Measurements from ENCODE around the gene TMEM125.

TMEM125 gene

DNA sequence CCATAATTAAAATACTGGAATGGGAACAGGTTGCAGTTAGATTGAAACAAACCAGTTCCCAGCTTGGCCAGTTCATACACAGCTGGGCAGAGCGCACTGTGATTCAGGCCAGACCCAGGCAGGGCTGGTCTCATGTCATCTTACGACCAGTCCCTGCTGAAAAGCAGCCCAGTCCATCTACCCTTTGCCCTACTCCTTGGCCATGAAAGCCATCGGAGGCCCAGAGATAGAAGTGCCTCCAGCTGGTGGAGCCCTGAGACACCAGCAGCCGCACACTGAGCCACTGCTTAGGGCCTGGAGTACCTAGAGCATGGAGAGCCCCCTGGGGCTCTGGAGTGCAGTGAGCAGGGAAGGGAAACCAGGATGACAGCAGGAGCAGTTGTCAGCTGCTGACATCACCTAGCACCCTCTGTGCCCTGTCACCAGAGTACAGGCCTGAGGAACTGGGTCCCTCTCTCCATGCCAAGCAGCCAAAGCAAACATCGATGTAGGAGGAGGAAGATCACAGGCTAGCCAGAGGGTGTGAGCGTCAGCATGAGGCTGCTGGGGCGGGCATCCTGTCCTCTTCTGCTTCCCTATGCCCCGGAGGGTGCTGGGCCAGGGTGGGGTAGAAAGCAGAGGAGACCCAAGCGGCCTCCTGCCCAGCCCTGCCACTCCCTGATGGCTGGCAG, 34.2 kb upstream of the TMEM125 start:
- H2BK5ac ChIP-seq (ENCODE audit: low read depth, low read length, poor library complexity), result no peak overlapping the region
- WGBS (ENCODE audit: extremely low coverage, insufficient coverage, insufficient read length), result no CpG with 5 or more reads among the region's 9 CpGs
- no peak overlapping the region for H2AFZ ChIP-seq (ENCODE audit: insufficient read depth, low read length, poor library complexity)
- no peak overlapping the region for H3K9ac ChIP-seq (ENCODE audit: low read length)
- H3K18ac ChIP-seq (ENCODE audit: low read length), result no peak overlapping the region
- no peak overlapping the region for H3K4me2 ChIP-seq (ENCODE audit: low read length)
- no peaks in the 10 kb centered on the region for H3K4me1 ChIP-seq (ENCODE audit: control insufficient read depth in 1 of 2, insufficient read depth in 2 of 2, low read length in 2 of 2)
- no peak overlapping the region for H4K91ac ChIP-seq (ENCODE audit: low read depth, low read length)
- H3K27me3 ChIP-seq (ENCODE audit: insufficient read depth, low read length), result no peaks in the 10 kb centered on the region
- H3K14ac ChIP-seq (ENCODE audit: low read length), result no peak overlapping the region
- H3K4ac ChIP-seq (ENCODE audit: low read depth, low read length), result no peak overlapping the region
- H3K79me2 ChIP-seq (ENCODE audit: control insufficient read depth, insufficient read depth, low read length, poor library complexity), result no peaks in the 10 kb centered on the region
- H3K27ac ChIP-seq (ENCODE audit: low read depth, low read length), result no peak overlapping the region
- H4K8ac ChIP-seq (ENCODE audit: low read depth, low read length), result no peak overlapping the region
- H3K23ac ChIP-seq (ENCODE audit: low read length), result no peak overlapping the region
- no peaks in the 10 kb centered on the region for H3K36me3 ChIP-seq (ENCODE audit: control insufficient read depth in 1 of 2, insufficient read depth in 2 of 2, low read length in 2 of 2)
- no peak overlapping the region for H4K12ac ChIP-seq (ENCODE audit: low read depth, low read length)
- peaks cover 2% of the 10 kb centered on the region for H3K9me3 ChIP-seq (ENCODE audit: insufficient read depth, low read depth, low read length)
- no peak overlapping the region for H3K4me3 ChIP-seq (ENCODE audit: low read depth, low read length)
- no peak overlapping the region for H2AK5ac ChIP-seq (ENCODE audit: low read length)
- no peak overlapping the region for H2BK12ac ChIP-seq (ENCODE audit: low read length)
- no peak overlapping the region for H2BK120ac ChIP-seq (ENCODE audit: insufficient read depth, low read length, poor library complexity)
- H3K79me1 ChIP-seq (ENCODE audit: low read length), result no peaks in the 10 kb centered on the region
- DNase-seq, result peak; percentile 14 to 41

DNA sequence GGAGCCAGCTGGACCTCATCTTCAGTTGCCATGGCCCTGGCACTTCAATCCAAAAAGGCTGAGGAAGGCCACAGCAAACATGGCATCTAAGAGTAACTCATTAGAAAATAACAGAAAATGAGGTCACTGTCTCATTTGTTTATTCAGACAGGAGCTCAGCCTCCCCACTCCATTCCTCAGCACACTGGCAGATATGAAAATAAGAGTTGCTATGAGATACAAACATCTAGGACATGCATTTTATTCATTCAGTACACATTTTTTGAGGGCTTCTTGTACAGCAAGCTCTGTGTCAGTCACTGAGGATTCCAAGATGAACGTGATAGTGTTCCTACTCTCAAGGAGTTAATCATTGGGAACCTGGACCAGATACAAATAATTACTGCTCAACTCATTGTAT, 32.7 kb upstream of the TMEM125 start:
- H3K23ac ChIP-seq (ENCODE audit: low read length), result no peak overlapping the region
- no peak overlapping the region for H3K4me2 ChIP-seq (ENCODE audit: low read length)
- no peak overlapping the region for H3K9ac ChIP-seq (ENCODE audit: low read length)
- no peak overlapping the region for H4K91ac ChIP-seq (ENCODE audit: low read depth, low read length)
- peaks cover 2% of the 10 kb centered on the region for H3K9me3 ChIP-seq (ENCODE audit: insufficient read depth, low read depth, low read length)
- H3K79me2 ChIP-seq (ENCODE audit: control insufficient read depth, insufficient read depth, low read length, poor library complexity), result no peaks in the 10 kb centered on the region
- WGBS (ENCODE audit: extremely low coverage, insufficient coverage, insufficient read length), result no CpG with 5 or more reads among the region's 1 CpG
- no peak overlapping the region for H4K12ac ChIP-seq (ENCODE audit: low read depth, low read length)
- no peak overlapping the region for H4K8ac ChIP-seq (ENCODE audit: low read depth, low read length)
- no peak overlapping the region for H3K4me3 ChIP-seq (ENCODE audit: low read depth, low read length)
- H2AK5ac ChIP-seq (ENCODE audit: low read length), result no peak overlapping the region
- no peak overlapping the region for H3K4ac ChIP-seq (ENCODE audit: low read depth, low read length)
- H3K14ac ChIP-seq (ENCODE audit: low read length), result no peak overlapping the region
- no peak overlapping the region for H3K18ac ChIP-seq (ENCODE audit: low read length)
- no peak overlapping the region for H2AFZ ChIP-seq (ENCODE audit: insufficient read depth, low read length, poor library complexity)
- peaks cover 0 to 6% of the 10 kb centered on the region in 2 experiments for H3K4me1 ChIP-seq (ENCODE audit: control insufficient read depth in 1 of 2, insufficient read depth in 2 of 2, low read length in 2 of 2)
- H2BK120ac ChIP-seq (ENCODE audit: insufficient read depth, low read length, poor library complexity), result no peak overlapping the region
- H3K36me3 ChIP-seq (ENCODE audit: control insufficient read depth in 1 of 2, insufficient read depth in 2 of 2, low read length in 2 of 2), result no peaks in the 10 kb centered on the region
- no peaks in the 10 kb centered on the region for H3K27me3 ChIP-seq (ENCODE audit: insufficient read depth, low read length)
- DNase-seq, result peak; percentile 38 to 84
- no peak overlapping the region for H2BK12ac ChIP-seq (ENCODE audit: low read length)
- no peak overlapping the region for H3K27ac ChIP-seq (ENCODE audit: low read depth, low read length)
- no peak overlapping the region for H2BK5ac ChIP-seq (ENCODE audit: low read depth, low read length, poor library complexity)
- no peaks in the 10 kb centered on the region for H3K79me1 ChIP-seq (ENCODE audit: low read length)

DNA sequence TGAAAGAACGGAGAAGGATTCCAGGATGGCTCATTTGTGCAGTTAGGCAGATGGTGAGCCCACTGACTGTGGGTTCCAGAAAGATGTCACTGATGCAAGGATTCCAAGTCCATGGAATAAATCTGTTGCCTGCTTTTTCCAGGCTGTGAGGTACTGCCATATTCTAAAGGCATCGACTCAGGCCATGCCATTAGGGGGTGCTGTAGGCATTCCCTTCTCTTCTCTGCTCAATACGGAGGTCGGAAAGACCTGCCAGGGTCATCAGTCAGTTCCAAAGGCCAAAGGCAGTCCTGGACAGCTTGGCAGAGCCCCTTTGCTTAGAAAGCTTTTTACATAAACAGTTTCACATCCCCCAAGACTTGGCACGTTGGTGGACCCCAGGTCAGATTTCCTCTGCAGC, 31.7 kb upstream of the TMEM125 start:
- Histone ChIP-seq H3K23ac (ENCODE audit: low read length) (no peak overlapping the region), H3K9ac (ENCODE audit: low read length) (no peak overlapping the region), H3K4ac (ENCODE audit: low read depth, low read length) (no peak overlapping the region), H2BK120ac (ENCODE audit: insufficient read depth, low read length, poor library complexity) (no peak overlapping the region), H3K27me3 (ENCODE audit: insufficient read depth, low read length) (no peaks in the 10 kb centered on the region), H3K79me1 (ENCODE audit: low read length) (no peaks in the 10 kb centered on the region), H4K8ac (ENCODE audit: low read depth, low read length) (no peak overlapping the region), H3K4me3 (ENCODE audit: low read depth, low read length) (no peak overlapping the region), H2AFZ (ENCODE audit: insufficient read depth, low read length, poor library complexity) (no peak overlapping the region), H4K91ac (ENCODE audit: low read depth, low read length) (no peak overlapping the region), H2BK5ac (ENCODE audit: low read depth, low read length, poor library complexity) (no peak overlapping the region), H2BK12ac (ENCODE audit: low read length) (no peak overlapping the region), H4K12ac (ENCODE audit: low read depth, low read length) (no peak overlapping the region), H3K79me2 (ENCODE audit: control insufficient read depth, insufficient read depth, low read length, poor library complexity) (no peaks in the 10 kb centered on the region), H3K36me3 (ENCODE audit: control insufficient read depth in 1 of 2, insufficient read depth in 2 of 2, low read length in 2 of 2) (no peaks in the 10 kb centered on the region), H3K18ac (ENCODE audit: low read length) (no peak overlapping the region), H3K14ac (ENCODE audit: low read length) (no peak overlapping the region), H3K9me3 (ENCODE audit: insufficient read depth, low read depth, low read length) (peaks cover 2% of the 10 kb centered on the region), H3K4me1 (ENCODE audit: control insufficient read depth in 1 of 2, insufficient read depth in 2 of 2, low read length in 2 of 2) (peaks cover 0 to 6% of the 10 kb centered on the region in 2 experiments), H3K4me2 (ENCODE audit: low read length) (no peak overlapping the region), H2AK5ac (ENCODE audit: low read length) (no peak overlapping the region), H3K27ac (ENCODE audit: low read depth, low read length) (no peak overlapping the region)
- WGBS (ENCODE audit: extremely low coverage, insufficient coverage, insufficient read length), result no CpG with 5 or more reads among the region's 5 CpGs
- peak; percentile 68 to 79 for DNase-seq

DNA sequence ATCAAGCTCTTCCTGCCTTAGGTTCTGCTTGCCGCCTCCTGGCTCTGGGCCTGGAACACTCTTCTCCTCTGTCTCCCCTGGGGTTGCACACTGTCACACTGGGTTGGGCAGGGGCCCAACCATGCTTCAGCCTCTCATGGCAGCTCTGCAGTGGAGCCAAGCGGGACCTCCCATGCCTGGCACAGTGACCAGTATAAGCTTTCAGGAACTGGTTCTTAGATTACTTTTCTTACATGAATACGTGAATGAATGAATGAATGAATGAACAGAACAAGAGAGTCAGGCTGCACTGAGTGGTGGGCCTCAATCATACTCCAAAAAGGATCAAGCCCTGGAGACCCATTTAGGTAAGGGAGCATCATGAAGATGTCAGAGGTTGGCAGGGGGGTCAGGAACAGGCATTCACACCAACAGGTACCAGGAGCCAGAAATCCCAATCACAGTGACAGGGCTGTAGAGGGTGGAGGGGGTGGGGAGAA, 30.8 kb upstream of the TMEM125 start:
- no peak overlapping the region for H2BK12ac ChIP-seq (ENCODE audit: low read length)

More for the DNA sequence above, 30.8 kb upstream of the TMEM125 start:
- no peaks in the 10 kb centered on the region for H3K79me2 ChIP-seq (ENCODE audit: control insufficient read depth, insufficient read depth, low read length, poor library complexity)
- peaks cover 2% of the 10 kb centered on the region for H3K9me3 ChIP-seq (ENCODE audit: insufficient read depth, low read depth, low read length)
- H3K4me2 ChIP-seq (ENCODE audit: low read length), result no peak overlapping the region
- no peak for DNase-seq
- H3K79me1 ChIP-seq (ENCODE audit: low read length), result no peaks in the 10 kb centered on the region
- no peaks in the 10 kb centered on the region for H3K36me3 ChIP-seq (ENCODE audit: control insufficient read depth in 1 of 2, insufficient read depth in 2 of 2, low read length in 2 of 2)
- no peak overlapping the region for H2BK120ac ChIP-seq (ENCODE audit: insufficient read depth, low read length, poor library complexity)
- no peak overlapping the region for H4K91ac ChIP-seq (ENCODE audit: low read depth, low read length)
- no CpG with 5 or more reads among the region's 3 CpGs for WGBS (ENCODE audit: extremely low coverage, insufficient coverage, insufficient read length)
- H3K27me3 ChIP-seq (ENCODE audit: insufficient read depth, low read length), result no peaks in the 10 kb centered on the region
- no peak overlapping the region for H4K12ac ChIP-seq (ENCODE audit: low read depth, low read length)
- no peak overlapping the region for H2BK5ac ChIP-seq (ENCODE audit: low read depth, low read length, poor library complexity)
- H3K27ac ChIP-seq (ENCODE audit: low read depth, low read length), result no peak overlapping the region
- H4K8ac ChIP-seq (ENCODE audit: low read depth, low read length), result no peak overlapping the region
- no peak overlapping the region for H3K18ac ChIP-seq (ENCODE audit: low read length)
- no peak overlapping the region for H3K4ac ChIP-seq (ENCODE audit: low read depth, low read length)
- no peak overlapping the region for H3K4me3 ChIP-seq (ENCODE audit: low read depth, low read length)
- H3K23ac ChIP-seq (ENCODE audit: low read length), result no peak overlapping the region
- peaks cover 0 to 6% of the 10 kb centered on the region in 2 experiments for H3K4me1 ChIP-seq (ENCODE audit: control insufficient read depth in 1 of 2, insufficient read depth in 2 of 2, low read length in 2 of 2)
- no peak overlapping the region for H3K9ac ChIP-seq (ENCODE audit: low read length)
- H3K14ac ChIP-seq (ENCODE audit: low read length), result no peak overlapping the region
- no peak overlapping the region for H2AK5ac ChIP-seq (ENCODE audit: low read length)
- no peak overlapping the region for H2AFZ ChIP-seq (ENCODE audit: insufficient read depth, low read length, poor library complexity)

All from trophoblast cell (in vitro differentiated cells and primary cell).